Type B pancreatic cell (in vitro differentiated cells): Measurements from ENCODE around the gene CACNB1. TPM values are rescaled to one million over a fixed set of nuclear protein-coding genes. Genes with fewer than 3 reads are reported as not detected.
A peak's percentile ranks its signal among the peaks of the same experiment; 100 is the strongest.

Experiments used
- DNase-seq: peaks from one replicate; pipeline ENCODE4 v3.0.0; 2021; ENCODE audit warnings: mixed read lengths; ENCODE audit not compliant: unreplicated experiment; ENCODE audit errors: extremely low spot score
- H3K27ac Mint-ChIP-seq: 2 replicates; pipeline ENCODE4 v1.8.0; 2021; ENCODE audit warnings: mild to moderate bottlenecking, mixed read lengths
- H3K27me3 Mint-ChIP-seq: 2 replicates; pipeline ENCODE4 v1.8.0; 2021; ENCODE audit warnings: mixed read lengths
- H3K36me3 Mint-ChIP-seq: 2 replicates; pipeline ENCODE4 v1.8.0; 2021; ENCODE audit warnings: mixed read lengths
- H3K4me1 Mint-ChIP-seq: one replicate; pipeline ENCODE4 v1.8.0; 2021; ENCODE audit warnings: mixed read lengths; ENCODE audit not compliant: unreplicated experiment
- H3K4me3 Mint-ChIP-seq: 2 replicates; pipeline ENCODE4 v1.8.0; 2021; ENCODE audit warnings: mild to moderate bottlenecking, mixed read lengths
- H3K9me3 Mint-ChIP-seq: 2 replicates; pipeline ENCODE4 v1.8.0; 2021; ENCODE audit warnings: mixed read lengths
- CTCF ChIP-seq: fragments of 200-600 bp; sonication (generic); conservative IDR thresholded peaks from 2 replicates; pipeline ENCODE4 v1.5.0; 2021; ENCODE audit warnings: antibody characterized with exemption, mild to moderate bottlenecking
- total RNA-seq: library from RNA; stranded (reverse); gene quantifications from 2 replicates; pipeline ENCODE4 v1.2.1, GENCODE V29; 2021; ENCODE audit warnings: low replicate concordance

The CACNB1 gene
- total RNA-seq, 1 donor from 2014 or later: 9.5 TPM

DNA sequence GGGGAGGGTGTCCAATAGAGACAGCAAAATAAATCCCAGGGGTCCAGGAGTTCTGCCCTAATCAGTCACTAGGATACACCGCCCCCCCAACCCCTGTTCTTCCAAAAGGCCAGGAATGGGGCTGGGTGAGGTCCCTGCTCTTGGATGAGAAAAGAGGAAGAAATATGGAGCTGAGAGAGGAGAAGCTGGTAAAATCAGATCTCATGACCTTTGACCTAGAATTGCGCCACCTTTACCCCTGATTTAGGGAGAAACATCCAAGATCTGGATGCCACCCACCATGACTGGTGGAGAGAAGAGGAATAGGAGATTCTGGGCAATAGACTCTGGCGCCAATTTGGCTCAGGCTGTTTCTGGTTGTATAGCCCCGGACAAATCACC is 707 bp upstream of the CACNB1 start:
- Mint-ChIP-seq H3K9me3 (no peaks in the 10 kb centered on the region), H3K36me3 (peaks cover 15% of the 10 kb centered on the region), H3K27me3 (no peaks in the 10 kb centered on the region), H3K4me1 (peaks cover 24% of the 10 kb centered on the region), H3K4me3 (peak overlapping the region; percentile 92), H3K27ac (peak overlapping the region; percentile 41)
- no peak for DNase-seq
- no peak for TF ChIP-seq CTCF

GRCh38 chr17:39196808-39197291 is 619 bp downstream of the CACNB1 start:
- TF ChIP-seq CTCF: no peak
- H3K36me3 Mint-ChIP-seq: peaks cover 10% of the 10 kb centered on the region
- peaks cover 16% of the 10 kb centered on the region for H3K4me1 Mint-ChIP-seq
- H3K9me3 Mint-ChIP-seq: no peaks in the 10 kb centered on the region
- no peaks in the 10 kb centered on the region for H3K27me3 Mint-ChIP-seq
- H3K4me3 Mint-ChIP-seq: peak overlapping the region; percentile 76
- no peak for DNase-seq
- no peak overlapping the region for H3K27ac Mint-ChIP-seq

GRCh38 chr17:39196241-39196807 is 1.1 kb downstream of the CACNB1 start:
- Mint-ChIP-seq H3K36me3 (peaks cover 10% of the 10 kb centered on the region), H3K4me3 (peak overlapping the region; percentile 72), H3K27ac (no peak overlapping the region), H3K4me1 (peaks cover 16% of the 10 kb centered on the region), H3K9me3 (no peaks in the 10 kb centered on the region), H3K27me3 (no peaks in the 10 kb centered on the region)
- DNase-seq: no peak
- TF ChIP-seq CTCF: no peak

DNA sequence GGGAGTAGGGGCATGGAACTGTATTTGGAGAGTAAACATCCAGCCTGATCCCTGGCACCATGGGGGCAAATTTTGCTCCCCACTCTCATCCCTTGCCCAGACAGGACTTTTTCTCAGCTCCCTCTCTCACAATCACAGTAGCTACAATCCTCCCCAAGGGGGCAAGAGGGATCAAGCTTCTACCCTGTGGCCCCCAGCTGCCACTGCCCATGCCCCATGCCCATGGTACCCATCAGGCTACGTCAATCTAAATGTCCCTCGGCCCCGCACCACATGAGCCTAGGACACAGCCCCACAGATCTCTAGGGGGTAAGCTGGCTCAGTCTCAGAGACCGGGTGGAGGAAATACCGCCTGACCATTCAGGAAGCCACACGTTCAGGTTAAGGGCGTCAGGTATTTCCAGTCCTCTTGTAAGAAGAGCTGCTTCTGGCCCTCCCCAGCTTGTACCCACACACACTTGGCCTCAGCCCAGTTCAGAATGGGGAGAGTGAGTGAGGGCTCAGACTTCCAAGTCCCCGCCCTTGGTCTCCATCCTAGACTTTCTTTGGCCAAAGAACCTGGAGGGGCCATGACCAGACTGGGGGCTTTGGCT is 1.8 kb downstream of the CACNB1 start:
- DNase-seq: no peak
- Mint-ChIP-seq H3K4me1 (peaks cover 12% of the 10 kb centered on the region), H3K36me3 (peaks cover 6% of the 10 kb centered on the region), H3K27ac (no peak overlapping the region), H3K27me3 (no peaks in the 10 kb centered on the region), H3K9me3 (no peaks in the 10 kb centered on the region), H3K4me3 (peak overlapping the region; percentile 72)
- TF ChIP-seq CTCF: no peak

GRCh38 chr17:39194985-39195524 is 2.4 kb downstream of the CACNB1 start:
- no peak for DNase-seq
- no peaks in the 10 kb centered on the region for H3K9me3 Mint-ChIP-seq
- no peak overlapping the region for H3K4me3 Mint-ChIP-seq
- no peak for TF ChIP-seq CTCF
- H3K27me3 Mint-ChIP-seq: no peaks in the 10 kb centered on the region
- peaks cover 5% of the 10 kb centered on the region for H3K36me3 Mint-ChIP-seq
- H3K27ac Mint-ChIP-seq: no peak overlapping the region
- peaks cover 11% of the 10 kb centered on the region for H3K4me1 Mint-ChIP-seq
